ENCODE measurements around the gene FBXO4. TPM values are rescaled to one million over a fixed set of nuclear protein-coding genes. Genes with fewer than 3 reads are reported as not detected.
"Not testable (repeated sequence)": the region's sequence is repeated elsewhere in the genome, so short reads cannot be mapped to it uniquely, and the experiment has no call there.

FBXO4 gene
- total RNA-seq, 4 donors from 2014 or later, result 1.8 to 4.7 (median 3.1) TPM

DNA sequence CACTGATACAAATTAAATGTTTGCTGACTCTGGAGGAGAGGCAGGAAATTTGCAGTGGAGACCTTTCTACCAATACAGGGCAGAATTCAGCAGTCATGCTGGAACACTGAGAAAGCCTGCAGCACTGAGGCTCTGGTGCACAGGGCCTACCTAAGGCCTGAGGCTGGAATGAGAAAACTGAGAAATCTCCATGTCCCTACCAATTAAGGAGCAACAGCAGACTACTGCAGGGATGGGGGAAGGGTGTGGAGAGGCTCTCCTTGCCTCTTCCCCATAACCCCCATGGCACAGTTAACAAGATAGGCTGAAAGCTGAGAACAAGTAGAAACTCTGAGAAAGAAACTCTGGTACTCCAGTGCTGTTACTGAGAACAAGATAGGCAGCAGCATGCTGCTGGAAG, 10.5 kb downstream of the FBXO4 start:
- Histone ChIP-seq H3K4me3 (no peak overlapping the region), H3K27ac (no peak overlapping the region), H3K27me3 (no peaks in the 10 kb centered on the region), H3K9me3 (no peaks in the 10 kb centered on the region), H3K36me3 (peaks cover 0 to 30% of the 10 kb centered on the region in 2 donors), H3K4me1 (no peaks in the 10 kb centered on the region)
- in situ Hi-C loops (cut with MboI; ENCODE audit: low sequenced_read_pairs in 4 of 4) (loop anchor here in 1 of 4 donors (10.0 kb wide), 1 partner anchor 81 kb away; no protein-coding TSS in a partner anchor), intact Hi-C loops (cut with DNase I; ENCODE audit: low total_unique reads) (no loop called here)
- DNase-seq (no peak), ATAC-seq (no peak)
- no peak for TF ChIP-seq POLR2A (IDR thresholded peaks at IDR 0.05)

DNA sequence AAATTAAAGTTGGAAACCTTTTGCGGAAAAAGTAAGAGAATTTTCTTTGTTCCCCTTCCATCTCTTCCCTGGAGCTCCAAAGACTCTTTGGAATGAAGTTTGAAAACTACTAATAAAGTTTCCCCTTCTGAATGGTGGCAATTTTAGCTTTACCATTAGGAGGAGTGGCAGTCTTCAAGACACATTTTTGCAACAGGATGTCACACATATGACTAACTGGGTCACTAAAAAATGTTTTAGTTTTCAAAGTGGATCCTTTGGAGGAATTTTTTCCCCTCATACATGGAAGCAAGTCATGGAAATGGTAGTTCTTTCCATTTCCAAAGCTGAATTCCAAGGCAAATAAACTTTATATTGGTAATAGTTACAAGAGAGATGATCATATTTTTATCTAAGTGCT, 15.6 kb downstream of the FBXO4 start:
- no peak overlapping the region for H3K4me3 ChIP-seq
- ATAC-seq (no peak), DNase-seq (no peak)
- in situ Hi-C loops (cut with MboI; ENCODE audit: low sequenced_read_pairs in 4 of 4) (no loop called here), intact Hi-C loops (cut with DNase I; ENCODE audit: low total_unique reads) (no loop called here)
- H3K27ac ChIP-seq, result no peak overlapping the region
- H3K4me1 ChIP-seq, result no peaks in the 10 kb centered on the region
- peaks cover 0 to 5% of the 10 kb centered on the region in 2 donors for H3K36me3 ChIP-seq
- TF ChIP-seq POLR2A (IDR thresholded peaks at IDR 0.05), result no peak
- TF ChIP-seq, protein P1, sequence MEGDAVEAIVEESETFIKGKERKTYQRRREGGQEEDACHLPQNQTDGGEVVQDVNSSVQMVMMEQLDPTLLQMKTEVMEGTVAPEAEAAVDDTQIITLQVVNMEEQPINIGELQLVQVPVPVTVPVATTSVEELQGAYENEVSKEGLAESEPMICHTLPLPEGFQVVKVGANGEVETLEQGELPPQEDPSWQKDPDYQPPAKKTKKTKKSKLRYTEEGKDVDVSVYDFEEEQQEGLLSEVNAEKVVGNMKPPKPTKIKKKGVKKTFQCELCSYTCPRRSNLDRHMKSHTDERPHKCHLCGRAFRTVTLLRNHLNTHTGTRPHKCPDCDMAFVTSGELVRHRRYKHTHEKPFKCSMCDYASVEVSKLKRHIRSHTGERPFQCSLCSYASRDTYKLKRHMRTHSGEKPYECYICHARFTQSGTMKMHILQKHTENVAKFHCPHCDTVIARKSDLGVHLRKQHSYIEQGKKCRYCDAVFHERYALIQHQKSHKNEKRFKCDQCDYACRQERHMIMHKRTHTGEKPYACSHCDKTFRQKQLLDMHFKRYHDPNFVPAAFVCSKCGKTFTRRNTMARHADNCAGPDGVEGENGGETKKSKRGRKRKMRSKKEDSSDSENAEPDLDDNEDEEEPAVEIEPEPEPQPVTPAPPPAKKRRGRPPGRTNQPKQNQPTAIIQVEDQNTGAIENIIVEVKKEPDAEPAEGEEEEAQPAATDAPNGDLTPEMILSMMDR (IDR thresholded peaks at IDR 0.05 in 4 of 5, conservative IDR thresholded peaks at IDR 0.05 in 1 of 5), result no peak
- H3K9me3 ChIP-seq, result no peaks in the 10 kb centered on the region
- H3K27me3 ChIP-seq, result no peaks in the 10 kb centered on the region

DNA sequence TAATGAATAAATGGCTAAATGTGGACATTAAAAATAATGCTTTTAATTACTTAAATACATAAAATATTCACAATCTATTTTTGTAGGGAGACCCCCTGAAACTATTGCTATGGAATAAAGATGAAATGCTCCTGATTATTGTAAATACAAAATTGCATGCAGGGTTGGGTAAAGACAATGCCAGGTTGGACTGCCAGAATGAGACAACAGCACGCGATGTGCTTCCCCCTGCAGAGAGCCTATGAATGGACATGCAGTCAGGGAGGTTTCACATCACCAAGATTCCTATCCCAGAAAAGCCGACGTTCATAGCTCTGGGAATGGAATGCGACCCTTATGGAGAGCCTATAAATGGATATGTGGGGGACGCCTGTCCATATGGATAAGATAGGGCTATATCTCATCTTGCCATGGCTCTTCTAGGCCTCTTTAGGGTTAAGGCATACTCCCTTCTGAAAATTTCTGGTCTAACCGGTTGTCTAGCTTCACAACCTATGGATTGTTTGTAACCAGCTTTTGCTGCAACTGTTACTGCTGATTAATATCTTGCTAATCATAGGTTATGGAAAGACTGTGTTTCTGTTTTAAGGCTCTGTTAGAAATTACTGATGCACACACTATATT, 20.4 kb downstream of the FBXO4 start:
- intact Hi-C loops (cut with DNase I; ENCODE audit: low total_unique reads); in situ Hi-C loops (cut with MboI; ENCODE audit: low sequenced_read_pairs in 4 of 4); H3K36me3 ChIP-seq: not testable (repeated sequence)

DNA sequence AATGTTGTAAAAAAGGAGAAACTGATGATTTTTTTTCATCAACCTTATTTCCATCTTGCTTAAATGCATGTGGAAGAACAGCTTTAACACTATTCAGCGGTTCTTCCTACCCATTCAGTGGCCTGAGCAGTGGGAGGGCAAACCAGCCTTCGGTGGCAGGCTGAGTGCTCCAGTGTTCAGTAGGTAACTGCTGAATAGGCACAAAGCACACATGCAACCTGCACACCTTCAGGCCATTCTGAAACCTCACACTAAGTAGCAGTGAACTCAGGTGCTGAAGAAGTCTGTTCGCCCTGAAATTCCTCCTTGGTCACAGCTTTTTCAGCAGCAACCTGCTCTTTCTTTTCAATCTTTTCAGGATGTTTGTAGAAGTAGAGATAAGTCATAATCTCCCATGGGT, 26.1 kb downstream of the FBXO4 start:
- DNase-seq (no peak), ATAC-seq (no peak)
- H3K27me3 ChIP-seq, result no peaks in the 10 kb centered on the region
- no peak for TF ChIP-seq POLR2A (IDR thresholded peaks at IDR 0.05)
- TF ChIP-seq, protein P1 (IDR thresholded peaks at IDR 0.05 in 4 of 5, conservative IDR thresholded peaks at IDR 0.05 in 1 of 5), result no peak
- no peak overlapping the region for H3K4me3 ChIP-seq
- H3K36me3 ChIP-seq, result no peaks in the 10 kb centered on the region
- H3K9me3 ChIP-seq, result no peaks in the 10 kb centered on the region
- H3K4me1 ChIP-seq, result no peaks in the 10 kb centered on the region
- intact Hi-C loops (cut with DNase I; ENCODE audit: low total_unique reads) (no loop called here), in situ Hi-C loops (cut with MboI; ENCODE audit: low sequenced_read_pairs in 4 of 4) (no loop called here)
- H3K27ac ChIP-seq, result no peak overlapping the region

More for the DNA sequence above, 20.4 kb downstream of the FBXO4 start:
- H3K4me3 ChIP-seq, DNase-seq, ATAC-seq, H3K9me3 ChIP-seq, H3K27ac ChIP-seq, H3K4me1 ChIP-seq, H3K27me3 ChIP-seq: not testable (repeated sequence)

DNA sequence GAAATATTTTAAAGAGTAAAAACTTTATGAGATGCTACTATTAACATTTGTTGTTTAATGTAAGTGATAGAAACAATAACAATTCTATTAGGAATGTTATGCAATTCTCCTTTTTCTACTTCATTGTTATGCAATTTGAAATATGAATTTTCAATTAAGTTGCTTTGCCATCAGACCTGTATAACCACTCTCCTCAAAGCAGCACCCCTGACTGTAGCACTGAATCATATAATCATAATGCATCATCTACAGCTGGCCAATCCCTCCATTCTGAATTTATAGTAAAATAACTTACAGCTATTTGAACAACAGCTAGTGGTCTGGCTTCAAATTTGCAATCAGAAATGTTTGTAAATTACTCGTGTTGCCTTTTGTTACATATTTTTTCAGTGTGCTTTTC, 29.2 kb downstream of the FBXO4 start:
- H3K9me3 ChIP-seq, result peaks cover 0 to 5% (median 0%) of the 10 kb centered on the region in 3 donors

More for the DNA sequence above, 29.2 kb downstream of the FBXO4 start:
- H3K27ac ChIP-seq, result no peak overlapping the region
- no peak for ATAC-seq
- H3K36me3 ChIP-seq, result no peaks in the 10 kb centered on the region
- no peaks in the 10 kb centered on the region for H3K27me3 ChIP-seq
- H3K4me3 ChIP-seq, result no peak overlapping the region
- DNase-seq, result no peak
- intact Hi-C loops (cut with DNase I; ENCODE audit: low total_unique reads) (no loop called here), in situ Hi-C loops (cut with MboI; ENCODE audit: low sequenced_read_pairs in 4 of 4) (no loop called here)
- H3K4me1 ChIP-seq, result no peaks in the 10 kb centered on the region
- TF ChIP-seq, protein P1 (IDR thresholded peaks at IDR 0.05 in 4 of 5, conservative IDR thresholded peaks at IDR 0.05 in 1 of 5), result no peak
- TF ChIP-seq POLR2A (IDR thresholded peaks at IDR 0.05), result no peak

Data from gastrocnemius medialis (tissue), 4 donors.